Measurements from ENCODE around the gene INPP5K.
"Not testable (repeated sequence)": the region's sequence is repeated elsewhere in the genome, so short reads cannot be mapped to it uniquely, and the experiment has no call there.

INPP5K gene

GRCh38 chr17:1516388-1517161, at the start of gene INPP5K:
INPP5K (minus strand) TSS chr17:1516612; CDS start chr17:1516499, 113 bp downstream.
- peak; percentile 89 to 98 for DNase-seq

- no peak for DNase-seq
Measured at GRCh38 chr17:1565877-1566276, 49.5 kb upstream of the INPP5K start.

- DNase-seq, result no peak
Measured at GRCh38 chr17:1563786-1564613, 47.6 kb upstream of the INPP5K start.

- DNase-seq, result not testable (repeated sequence)
Measured at GRCh38 chr17:1563471-1563785, 47.0 kb upstream of the INPP5K start.

GRCh38 chr17:1562176-1562643, 45.8 kb upstream of the INPP5K start:
- DNase-seq, result no peak

GRCh38 chr17:1561420-1562175, 45.2 kb upstream of the INPP5K start:
- no peak for DNase-seq

- DNase-seq, result no peak
Measured at GRCh38 chr17:1560858-1561355, 44.5 kb upstream of the INPP5K start.

GRCh38 chr17:1560101-1560857, 43.9 kb upstream of the INPP5K start:
- no peak for DNase-seq

- no peak for DNase-seq
Measured at GRCh38 chr17:1559047-1560043, 42.9 kb upstream of the INPP5K start.

- DNase-seq, result no peak
Measured at GRCh38 chr17:1558401-1558800, 42.0 kb upstream of the INPP5K start.

- DNase-seq, result no peak
Measured at GRCh38 chr17:1557355-1558095, 41.1 kb upstream of the INPP5K start.

- no peak for DNase-seq
Measured at GRCh38 chr17:1555651-1556471, 39.4 kb upstream of the INPP5K start.

- no peak for DNase-seq
Measured at GRCh38 chr17:1554751-1555540, 38.5 kb upstream of the INPP5K start.

- DNase-seq, result no peak
Measured at GRCh38 chr17:1553354-1554266, 37.2 kb upstream of the INPP5K start.

- DNase-seq, result no peak
Measured at GRCh38 chr17:1552932-1553331, 36.5 kb upstream of the INPP5K start.

GRCh38 chr17:1551741-1552140, 35.3 kb upstream of the INPP5K start:
- DNase-seq, result no peak

GRCh38 chr17:1548032-1548431, 31.6 kb upstream of the INPP5K start:
- DNase-seq, result no peak

Measured in NCI-H446 (cell line).